Gastroesophageal sphincter (tissue), 3 donors: Measurements from ENCODE around the gene NR3C1.

Source experiments
- CTCF ChIP-seq, 4 experiments: fragments of 200-600 bp in 2 of 4; fragments of 450-650 bp in 2 of 4; sonication (generic) in 1 of 4; IDR thresholded peaks; one replicate each; pipeline ENCODE4 v1.5.1; 2017 to 2019; ENCODE audit warnings: antibody characterized with exemption in 4 of 4, mild to moderate bottlenecking in 2 of 4, moderate library complexity in 2 of 4
- POLR2A ChIP-seq, 2 donors: fragments of 450-650 bp; IDR thresholded peaks; one replicate each; pipeline ENCODE4 v1.6.1; 2017; ENCODE audit warnings: antibody characterized with exemption in 2 of 2, mild to moderate bottlenecking in 2 of 2, moderate library complexity in 1 of 2

- no peak for TF ChIP-seq CTCF (IDR thresholded peaks at IDR 0.05)
- no peak for TF ChIP-seq POLR2A (IDR thresholded peaks at IDR 0.05)
Observed at GRCh38 chr5:143297756-143298155, 105.7 kb downstream of the NR3C1 start.
